NCI-H2171 (cell line): ENCODE results near the gene WNT11.

Source experiments
- DNase-seq: peaks from one replicate; lab custom pipeline; 2025; lab: John Stamatoyannopoulos, UW

WNT11 gene

DNA sequence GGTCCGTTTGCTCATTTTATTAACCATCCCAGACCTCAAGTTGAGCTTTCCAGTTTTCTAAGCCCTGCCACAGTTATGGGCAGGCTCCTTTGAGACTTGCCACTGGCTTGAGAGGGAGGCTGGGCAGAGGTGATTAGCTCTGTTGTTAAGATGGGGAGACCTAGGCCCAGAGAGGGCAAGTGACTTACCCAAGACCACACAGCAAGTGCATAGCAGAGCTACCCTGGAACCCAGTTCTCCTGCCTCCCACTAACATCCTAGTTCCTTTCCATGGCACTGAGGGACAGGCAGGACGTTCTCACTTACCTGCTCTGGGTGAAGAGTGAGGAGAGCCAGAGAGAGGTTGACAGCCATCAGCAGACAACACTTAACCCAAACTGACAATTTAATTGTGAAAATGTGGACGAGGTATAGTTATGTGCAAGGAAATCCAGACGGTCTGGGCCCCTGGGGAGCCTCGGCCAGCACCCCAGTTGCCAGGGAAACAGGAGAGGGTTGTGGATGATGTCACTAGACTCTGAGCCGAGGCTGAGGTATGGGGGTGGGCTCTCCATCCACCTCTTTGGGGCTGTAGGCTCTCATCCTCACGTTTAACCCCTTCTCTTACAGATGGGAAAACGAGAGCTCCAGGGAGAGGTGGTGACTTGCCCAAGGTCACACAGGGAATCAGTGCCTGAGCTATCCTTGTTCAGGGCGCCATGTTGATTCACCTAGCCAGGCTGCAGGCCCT is 12.3 kb upstream of the WNT11 start:
- no peak for DNase-seq

DNA sequence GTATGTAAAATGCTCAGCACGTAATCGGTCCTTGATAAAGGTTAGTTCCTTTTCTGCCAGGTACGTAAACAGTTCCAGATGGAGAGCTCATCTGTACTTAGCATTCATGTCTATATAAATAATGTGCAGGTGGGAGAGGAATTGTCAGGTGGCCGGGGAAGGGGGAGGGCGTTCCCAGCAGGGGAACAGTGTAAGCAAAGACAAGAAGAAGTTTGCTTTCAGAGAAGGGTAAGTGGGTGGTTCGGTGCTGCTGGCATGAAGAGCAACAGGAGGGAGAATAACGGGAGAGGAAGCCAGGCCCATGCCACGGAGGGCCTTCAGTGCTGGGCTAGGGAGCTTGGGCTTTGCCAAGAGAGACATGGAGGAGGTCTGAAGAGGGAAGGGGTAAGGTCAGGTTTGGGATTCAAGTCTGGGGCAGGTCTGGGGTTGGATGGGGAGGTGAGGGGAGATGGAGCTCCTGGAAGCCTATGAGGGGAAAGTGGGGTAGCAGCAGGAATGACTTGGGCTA is 11.4 kb upstream of the WNT11 start:
- no peak for DNase-seq

DNA sequence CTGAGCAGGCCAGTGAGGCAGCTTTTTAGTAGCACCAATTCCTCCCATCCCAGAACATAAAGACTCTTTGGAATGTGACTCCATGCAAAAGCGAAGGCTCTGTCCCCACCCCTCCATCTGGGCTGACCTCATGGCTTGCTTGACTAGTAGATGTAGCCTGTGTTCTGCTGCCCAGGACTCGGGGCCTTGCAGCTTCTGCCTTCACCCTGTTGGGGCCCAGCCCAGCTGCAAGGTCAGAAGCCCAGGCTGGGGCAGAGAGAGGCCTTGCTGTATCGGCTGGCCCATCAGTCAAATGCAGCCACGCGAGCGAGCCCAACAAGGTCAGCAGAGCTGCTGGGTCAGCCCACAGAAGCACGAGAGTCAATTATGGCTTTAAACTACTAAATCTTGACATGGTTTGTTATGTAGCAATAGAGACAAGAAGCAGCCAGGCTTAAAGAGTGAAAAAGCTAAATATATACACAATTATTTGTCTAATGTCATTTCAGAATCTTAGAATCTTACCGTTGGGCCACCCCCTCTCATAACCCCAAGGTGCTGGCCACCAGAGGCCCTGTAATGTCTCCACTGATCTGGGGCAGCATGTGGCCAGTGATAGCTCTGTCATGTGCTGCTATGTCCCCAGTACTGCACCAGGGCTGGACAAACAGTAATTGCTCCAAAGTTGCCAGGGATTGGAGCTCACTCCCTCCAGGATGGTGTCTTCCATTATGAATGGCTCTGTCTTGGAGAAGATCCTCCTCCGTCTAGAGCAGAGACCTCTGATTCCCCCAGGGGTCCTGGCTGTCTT is 10.4 kb upstream of the WNT11 start:
- no peak for DNase-seq

DNA sequence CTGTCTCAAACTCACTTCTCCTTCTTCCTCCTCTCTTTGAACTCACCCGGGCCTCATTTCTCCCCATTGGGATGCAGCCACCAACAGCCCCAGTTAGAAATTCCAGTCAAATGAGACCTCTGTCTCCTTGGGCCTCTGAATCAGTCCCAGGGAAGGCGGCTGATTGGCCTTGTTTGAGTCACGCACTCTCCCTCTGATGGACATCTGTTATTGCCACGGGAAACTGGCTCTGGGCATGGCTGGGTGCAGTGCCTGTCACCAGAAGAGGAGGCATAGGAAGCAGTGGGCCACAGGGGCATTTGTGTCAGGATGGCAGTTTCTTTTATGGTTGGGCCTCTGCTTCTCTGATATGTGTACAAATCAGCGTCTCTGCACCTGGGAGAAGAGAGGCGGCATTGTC is 9.6 kb upstream of the WNT11 start:
- no peak for DNase-seq

GRCh38 chr11:76214968-76215548 is 8.8 kb upstream of the WNT11 start:
- no peak for DNase-seq

DNA sequence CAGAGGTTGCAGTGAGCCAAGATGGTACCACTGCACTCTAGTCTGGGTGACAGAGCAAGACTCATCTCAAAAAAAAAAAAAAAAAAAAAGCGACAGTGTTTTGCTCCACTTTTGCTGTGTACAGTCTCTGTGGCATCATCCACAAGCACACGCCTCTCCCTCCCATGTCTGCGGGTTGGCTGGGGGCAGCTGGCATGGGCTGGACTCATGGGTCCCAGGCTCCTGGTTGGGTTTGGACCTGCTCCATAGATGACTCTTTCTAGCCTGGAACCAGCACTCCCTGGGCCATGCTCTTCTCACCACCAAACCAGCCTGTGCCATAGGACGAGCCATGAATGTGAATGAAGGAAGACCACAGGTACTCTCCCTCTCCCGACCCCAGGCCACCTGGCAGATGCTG is 7.9 kb upstream of the WNT11 start:
- no peak for DNase-seq

GRCh38 chr11:76212086-76213035 is 6.1 kb upstream of the WNT11 start:
- DNase-seq: no peak

- DNase-seq: no peak
Measured at GRCh38 chr11:76210931-76211851, 4.9 kb upstream of the WNT11 start.

- DNase-seq: no peak
Measured at GRCh38 chr11:76209973-76210930, 4.0 kb upstream of the WNT11 start.

- no peak for DNase-seq
Measured at GRCh38 chr11:76209375-76209972, 3.2 kb upstream of the WNT11 start.

DNA sequence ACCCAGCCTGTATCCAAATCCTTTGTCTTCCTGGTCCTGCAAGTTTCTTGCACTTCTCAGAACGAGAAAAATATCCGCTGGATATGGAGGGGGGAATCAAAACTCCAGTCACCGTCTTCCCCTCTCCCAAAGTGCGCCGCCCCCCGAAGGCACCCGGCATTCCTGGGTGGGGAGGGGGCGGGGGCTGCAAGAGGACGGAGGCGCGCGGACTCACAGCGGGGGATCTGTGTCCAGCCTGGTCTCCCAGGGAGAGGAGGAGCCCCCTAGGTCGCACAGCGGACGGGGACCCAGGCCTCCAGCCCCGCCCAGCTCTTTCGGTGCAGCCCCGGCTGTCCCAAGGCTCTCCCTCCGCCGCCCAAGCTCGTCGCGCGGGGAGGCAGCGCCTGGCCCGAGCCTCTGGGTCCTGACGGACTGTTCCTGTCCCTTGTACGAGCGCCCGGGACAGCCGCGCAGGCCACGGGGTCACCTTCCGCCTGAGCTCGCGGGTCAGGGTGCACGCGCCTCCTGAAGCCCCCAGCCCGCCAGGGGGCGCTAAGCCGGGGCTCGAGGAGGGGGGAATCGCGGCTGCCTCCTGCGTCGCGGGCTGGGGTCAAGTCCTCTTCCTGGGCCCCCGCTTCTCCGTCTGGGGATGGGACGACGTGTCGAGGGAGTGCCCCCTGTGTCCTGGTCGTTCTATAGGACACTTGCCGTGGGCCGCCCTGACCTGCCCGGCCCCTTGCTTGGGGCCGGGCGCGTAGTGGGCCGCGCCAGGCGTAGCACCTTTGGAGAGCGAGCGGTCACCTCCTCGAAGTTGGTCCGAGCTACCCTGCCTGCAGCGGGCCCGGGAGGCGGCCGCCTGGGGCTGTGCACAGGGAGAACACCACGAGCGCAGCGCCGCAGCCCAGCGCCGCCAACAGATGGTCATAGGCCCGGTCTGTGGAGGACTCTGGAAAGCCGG is 2.4 kb upstream of the WNT11 start:
- peak; percentile 35 for DNase-seq

DNA sequence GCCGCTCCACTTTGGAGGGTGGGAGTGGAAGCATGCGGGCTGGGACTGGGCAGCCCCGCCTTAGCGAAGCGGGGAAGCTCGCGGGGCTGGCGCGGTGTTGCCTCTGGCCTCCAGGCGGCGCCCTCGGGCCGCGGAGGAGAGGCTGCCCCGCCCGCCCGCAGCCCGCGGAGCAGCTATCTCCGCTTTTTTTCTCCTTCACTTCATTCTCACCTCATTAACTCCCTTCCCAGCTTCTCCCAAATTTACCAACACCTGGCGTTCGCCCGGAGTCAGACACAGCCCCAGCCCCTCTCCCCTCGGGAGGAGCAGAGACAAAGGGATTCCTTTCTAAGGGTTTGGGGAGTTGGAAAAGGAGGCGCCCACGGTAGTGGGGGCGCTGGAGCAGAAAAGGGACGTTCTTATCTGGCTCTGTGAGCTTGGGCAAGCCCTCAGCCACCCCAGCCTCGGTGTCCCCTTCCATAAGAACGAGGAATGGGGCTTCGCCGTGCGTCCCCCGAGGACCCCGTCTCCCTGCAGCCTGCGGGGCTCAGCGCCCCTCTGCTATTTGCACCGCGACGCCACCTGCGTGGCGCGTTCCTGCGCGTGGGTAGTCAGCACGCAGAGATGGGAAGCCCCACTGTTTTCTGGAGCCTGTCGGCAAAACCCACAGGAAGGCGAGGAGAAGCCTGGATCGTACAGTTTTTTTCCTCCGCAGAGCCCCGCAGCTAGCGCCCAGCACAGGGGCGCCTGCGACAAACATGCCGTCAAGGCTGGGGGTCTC is 1.5 kb upstream of the WNT11 start:
- peak; percentile 71 for DNase-seq

- DNase-seq: no peak
Measured at GRCh38 chr11:76206077-76206326, 300 bp downstream of the WNT11 start.

DNA sequence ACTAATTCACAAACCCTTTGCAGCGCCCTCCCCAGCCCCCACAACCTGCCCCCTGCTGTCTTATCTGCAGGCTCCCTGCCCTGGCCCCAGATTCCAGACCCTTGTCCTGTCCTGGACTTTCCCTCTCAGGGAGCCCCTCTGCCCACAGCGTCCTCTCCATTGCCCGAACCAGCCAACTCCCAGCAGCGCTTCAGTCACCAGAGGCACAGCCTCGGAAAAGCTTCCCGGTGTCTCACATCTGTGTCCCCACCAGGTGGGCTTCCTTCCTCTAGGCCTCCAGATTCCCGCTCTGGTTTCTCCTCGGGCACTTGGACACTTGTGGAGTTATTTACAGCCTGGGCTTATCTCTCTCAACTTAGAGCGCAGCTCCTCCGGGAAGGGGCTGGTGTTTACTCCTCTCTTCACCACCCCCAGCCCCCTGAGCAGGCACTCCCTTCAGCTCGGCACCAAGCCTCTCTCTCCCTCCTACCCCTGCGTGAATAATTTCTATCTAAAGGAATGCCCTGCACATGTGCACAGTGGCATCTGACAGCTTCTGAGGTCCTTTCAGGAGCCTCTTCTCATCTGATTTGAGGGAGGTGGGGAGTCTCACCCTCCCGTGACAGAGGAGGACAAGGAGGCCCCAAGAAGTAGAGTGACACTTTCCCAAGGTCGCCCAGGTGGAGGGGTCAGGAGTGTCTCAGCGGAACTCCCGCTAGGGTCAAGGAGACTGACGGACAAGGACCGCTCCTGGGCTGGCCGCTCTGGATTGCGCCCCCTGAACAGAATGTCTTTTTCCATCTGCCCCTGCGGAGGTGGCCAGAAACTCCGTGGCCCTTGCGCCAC is 838 bp downstream of the WNT11 start:
- no peak for DNase-seq

DNA sequence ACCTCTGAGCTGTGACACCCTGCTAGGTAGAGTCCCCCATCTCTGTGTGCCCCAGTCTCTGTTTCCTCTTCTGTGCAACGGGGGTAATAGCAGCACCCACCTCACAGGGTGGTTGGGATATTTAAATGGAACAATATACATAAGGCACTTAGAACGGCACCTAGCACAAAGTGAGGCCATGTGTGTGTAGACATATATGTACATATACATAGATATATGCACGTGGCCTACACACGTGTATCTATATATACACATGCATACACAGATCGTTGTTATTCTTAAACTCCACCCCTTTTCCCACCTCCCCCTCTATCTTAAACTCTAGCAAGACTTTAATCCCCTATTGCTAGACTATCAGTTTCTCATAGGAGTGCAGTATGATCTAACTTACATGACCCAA is 2.4 kb downstream of the WNT11 start:
- DNase-seq: no peak

GRCh38 chr11:76203131-76203925 is 3.0 kb downstream of the WNT11 start:
- DNase-seq: no peak
